Vagina (tissue), 2 donors: Measurements from ENCODE around the gene ATOSB. TPM values are rescaled to one million over a fixed set of nuclear protein-coding genes. Genes with fewer than 3 reads are reported as not detected.
A peak's percentile ranks its signal among the peaks of the same experiment; 100 is the strongest.

Experiments
- DNase-seq, 2 donors: peaks; one replicate each; pipeline ENCODE4 v3.0.0-alpha.2; 2017; ENCODE audit errors: extremely low spot score in 2 of 2
- H3K27ac ChIP-seq: fragments of 200-600 bp; sonication (generic); one replicate; pipeline ENCODE4 v1.5.1; 2019
- H3K27me3 ChIP-seq: fragments of 200-600 bp; sonication (generic); one replicate; pipeline ENCODE4 v1.5.1; 2019
- H3K36me3 ChIP-seq, 2 donors: fragments of 200-600 bp; sonication (generic); one replicate each; pipeline ENCODE4 v1.5.1; 2017 to 2019
- H3K4me1 ChIP-seq: fragments of 200-600 bp; sonication (generic); one replicate; pipeline ENCODE4 v1.5.1; 2019
- H3K4me3 ChIP-seq, 2 donors: fragments of 200-600 bp; sonication (generic); 1 replicate in 1 of 2; 2 replicates in 1 of 2; pipeline ENCODE4 v1.5.1; 2016 to 2019
- H3K9me3 ChIP-seq: fragments of 200-600 bp; sonication (generic); one replicate; pipeline ENCODE4 v1.5.1; 2019
- POLR2A ChIP-seq, 2 donors: fragments of 450-650 bp; IDR thresholded peaks; one replicate each; pipeline ENCODE4 v1.6.1; 2017; ENCODE audit warnings: antibody characterized with exemption in 2 of 2, mild to moderate bottlenecking in 2 of 2, moderate library complexity in 2 of 2
- POLR2AphosphoS5 ChIP-seq, 2 donors: sonication (generic); formaldehyde crosslinking; IDR thresholded peaks; one replicate each; pipeline ENCODE4 v1.9.0; 2017; ENCODE audit warnings: antibody characterized with exemption in 2 of 2, mild to moderate bottlenecking in 2 of 2, low read depth in 1 of 2; ENCODE audit not compliant: insufficient read depth in 1 of 2
- intact Hi-C: fragments of 100-400 bp; cut with DNase I; formaldehyde crosslinking; loops from one replicate; pipeline ENCODE4 v1.15.1; 2023
- total RNA-seq: library from RNA; depleted of rRNA; stranded (reverse); fragments of >200 nt; gene quantifications from one replicate; pipeline ENCODE4 v1.2.3, GENCODE V29; 2016
- TF ChIP-seq, protein P1 (sequence below), 3 experiments: fragments of 450-650 bp in 2 of 3; fragments of 200-600 bp in 1 of 3; sonication (generic) in 1 of 3; IDR thresholded peaks; one replicate each; pipeline ENCODE4 v1.5.1; 2017 to 2019; ENCODE audit warnings: antibody characterized with exemption in 3 of 3, mild to moderate bottlenecking in 2 of 3, moderate library complexity in 2 of 3

ATOSB gene
- total RNA-seq, 1 donor from 2014 or later: 11.5 TPM

DNA sequence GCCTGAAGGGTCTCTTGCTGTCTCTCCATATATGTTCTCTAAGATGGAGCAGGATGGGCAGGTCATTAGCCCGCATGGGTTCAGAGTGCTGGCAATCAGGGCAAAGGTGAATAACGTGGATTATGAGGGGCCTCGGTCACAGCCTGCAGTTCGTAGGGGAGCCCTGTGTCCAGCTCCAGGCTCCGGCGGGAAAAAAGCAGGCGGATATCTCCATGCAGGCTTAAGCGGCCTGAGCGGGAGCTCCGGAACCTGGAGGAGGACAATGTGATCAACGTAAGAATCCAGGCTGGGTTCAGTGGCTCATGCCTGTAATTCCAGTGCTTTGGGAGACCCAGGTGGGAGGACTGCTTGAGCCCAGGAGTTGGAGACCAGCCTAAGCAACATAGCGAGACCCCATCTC, 10.5 kb downstream of the ATOSB start:
- no peaks in the 10 kb centered on the region for H3K27me3 ChIP-seq
- intact Hi-C loops: no loop called here
- DNase-seq: no peak
- no peaks in the 10 kb centered on the region for H3K9me3 ChIP-seq
- peaks cover 0 to 50% of the 10 kb centered on the region in 2 donors for H3K36me3 ChIP-seq
- H3K27ac ChIP-seq: no peak overlapping the region
- H3K4me3 ChIP-seq: no peak overlapping the region
- TF ChIP-seq POLR2A (IDR thresholded peaks at IDR 0.05) (no peak), POLR2AphosphoS5 (IDR thresholded peaks at IDR 0.05; ENCODE audit: insufficient read depth in 1 of 2, low read depth in 1 of 2) (no peak)
- TF ChIP-seq, protein P1, sequence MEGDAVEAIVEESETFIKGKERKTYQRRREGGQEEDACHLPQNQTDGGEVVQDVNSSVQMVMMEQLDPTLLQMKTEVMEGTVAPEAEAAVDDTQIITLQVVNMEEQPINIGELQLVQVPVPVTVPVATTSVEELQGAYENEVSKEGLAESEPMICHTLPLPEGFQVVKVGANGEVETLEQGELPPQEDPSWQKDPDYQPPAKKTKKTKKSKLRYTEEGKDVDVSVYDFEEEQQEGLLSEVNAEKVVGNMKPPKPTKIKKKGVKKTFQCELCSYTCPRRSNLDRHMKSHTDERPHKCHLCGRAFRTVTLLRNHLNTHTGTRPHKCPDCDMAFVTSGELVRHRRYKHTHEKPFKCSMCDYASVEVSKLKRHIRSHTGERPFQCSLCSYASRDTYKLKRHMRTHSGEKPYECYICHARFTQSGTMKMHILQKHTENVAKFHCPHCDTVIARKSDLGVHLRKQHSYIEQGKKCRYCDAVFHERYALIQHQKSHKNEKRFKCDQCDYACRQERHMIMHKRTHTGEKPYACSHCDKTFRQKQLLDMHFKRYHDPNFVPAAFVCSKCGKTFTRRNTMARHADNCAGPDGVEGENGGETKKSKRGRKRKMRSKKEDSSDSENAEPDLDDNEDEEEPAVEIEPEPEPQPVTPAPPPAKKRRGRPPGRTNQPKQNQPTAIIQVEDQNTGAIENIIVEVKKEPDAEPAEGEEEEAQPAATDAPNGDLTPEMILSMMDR (IDR thresholded peaks at IDR 0.05): no peak
- peaks cover 31% of the 10 kb centered on the region for H3K4me1 ChIP-seq

DNA sequence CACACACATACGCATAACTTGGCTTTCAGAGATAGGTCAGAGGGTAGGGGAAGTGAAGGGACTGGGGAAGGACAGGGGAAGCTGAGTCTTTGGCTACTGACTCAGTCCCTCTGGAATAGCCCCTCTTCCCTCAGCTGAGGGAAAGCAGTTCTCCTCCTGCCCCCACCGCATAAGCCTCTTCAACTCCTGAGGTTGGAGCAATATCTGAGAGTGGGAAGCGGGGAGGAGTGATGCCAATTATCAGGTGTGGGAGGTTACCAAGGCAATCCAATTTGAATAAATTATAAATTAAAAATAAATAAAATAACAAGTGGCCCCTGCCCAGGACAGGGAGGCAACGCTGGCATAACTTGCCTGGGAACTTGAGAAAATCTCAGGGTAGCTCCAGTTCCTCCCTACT, 11.1 kb downstream of the ATOSB start:
- H3K4me3 ChIP-seq: no peak overlapping the region
- DNase-seq: no peak
- no peaks in the 10 kb centered on the region for H3K27me3 ChIP-seq
- peaks cover 25% of the 10 kb centered on the region for H3K4me1 ChIP-seq
- TF ChIP-seq, protein P1 (IDR thresholded peaks at IDR 0.05): no peak
- TF ChIP-seq POLR2AphosphoS5 (IDR thresholded peaks at IDR 0.05; ENCODE audit: insufficient read depth in 1 of 2, low read depth in 1 of 2) (no peak), POLR2A (IDR thresholded peaks at IDR 0.05) (no peak)
- intact Hi-C loops: no loop called here
- no peak overlapping the region for H3K27ac ChIP-seq
- peaks cover 0 to 56% of the 10 kb centered on the region in 2 donors for H3K36me3 ChIP-seq
- no peaks in the 10 kb centered on the region for H3K9me3 ChIP-seq

DNA sequence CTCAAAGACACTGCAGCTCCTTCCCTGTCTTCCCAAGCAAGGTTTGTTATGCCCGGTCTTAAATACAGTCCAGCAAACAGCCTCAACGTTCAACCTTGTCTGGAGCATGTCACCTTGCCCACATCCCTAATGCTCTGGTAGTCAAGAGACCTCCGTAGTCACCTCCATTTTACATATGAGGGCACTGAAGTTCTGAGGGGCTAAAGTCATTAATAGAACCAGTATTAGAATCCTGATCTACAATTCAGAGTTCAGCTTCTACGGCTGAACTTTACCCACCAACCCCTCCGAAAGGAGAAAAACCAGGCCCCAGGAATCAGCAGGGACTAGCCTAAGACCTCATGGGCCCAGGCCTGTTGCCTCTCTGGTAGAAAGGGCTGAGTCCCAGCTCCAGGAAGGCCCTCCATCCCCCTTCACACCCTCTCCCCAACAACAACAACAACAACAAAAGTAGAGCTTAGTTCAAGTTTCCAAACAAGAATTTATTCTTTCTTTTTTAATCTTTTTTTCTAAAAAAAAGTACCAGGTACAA, 11.9 kb downstream of the ATOSB start:
- intact Hi-C loops: no loop called here

DNA sequence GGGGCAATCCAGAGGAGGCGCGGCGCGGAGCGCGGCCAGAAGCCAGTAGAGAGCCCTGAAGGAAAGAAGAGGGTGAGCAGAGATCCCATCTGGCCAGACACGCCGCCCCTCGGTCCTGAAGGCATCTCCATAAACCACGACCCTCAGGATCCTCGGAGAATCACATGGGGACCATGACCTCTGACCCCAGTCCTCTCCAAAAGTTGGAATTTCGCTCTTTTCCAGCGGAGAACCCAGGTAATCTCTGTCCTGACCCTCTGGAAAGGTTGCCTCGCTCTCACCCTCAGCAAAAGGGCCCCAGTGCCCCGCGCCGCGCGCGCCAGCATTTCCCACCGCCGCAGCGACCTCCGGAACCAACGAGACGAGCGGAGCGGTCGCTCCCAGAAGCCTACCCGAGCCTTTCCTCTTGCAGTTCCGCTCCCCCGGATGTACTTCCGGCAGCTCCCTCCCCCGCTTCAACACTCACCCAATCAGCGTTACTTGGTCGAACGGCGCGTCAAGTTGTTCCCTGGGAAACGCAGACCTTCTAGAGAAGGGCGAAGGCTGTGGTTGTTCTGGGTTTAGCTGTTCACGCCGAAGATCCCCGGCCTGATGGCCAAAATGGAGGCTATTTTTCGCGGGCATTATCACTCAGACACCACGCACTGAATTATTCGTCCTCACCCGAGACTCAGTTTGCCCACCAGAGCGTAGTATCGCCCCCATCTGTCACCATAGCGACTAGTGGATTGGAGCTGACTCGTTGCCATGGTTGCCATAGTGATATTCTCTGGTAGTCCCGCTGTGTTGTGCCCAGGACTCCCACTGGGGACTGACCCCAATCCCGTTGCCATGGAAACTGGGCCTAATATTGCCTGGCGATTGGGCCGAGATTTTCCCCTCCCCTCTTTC, 12.6 kb downstream of the ATOSB start, which contains the start of gene STOML2:
STOML2 (minus strand) TSS at position 363 of the 891 bp plus-strand sequence; CDS start at position 326, 37 bp downstream.
- DNase-seq: peak in 1 of 2 donors; percentile 98
- TF ChIP-seq, protein P1 (IDR thresholded peaks at IDR 0.05): no peak
- TF ChIP-seq POLR2A (IDR thresholded peaks at IDR 0.05) (peak in 1 of 2 donors; percentile 49), POLR2AphosphoS5 (IDR thresholded peaks at IDR 0.05; ENCODE audit: insufficient read depth in 1 of 2, low read depth in 1 of 2) (peak; percentile 87 to 94)
- Histone ChIP-seq H3K27me3 (no peaks in the 10 kb centered on the region), H3K27ac (peak within 1 kb of the TSS; percentile 77), H3K36me3 (peaks cover 0 to 51% of the 10 kb centered on the region in 2 donors), H3K4me3 (peak within 1 kb of the TSS; percentile 72 to 90), H3K9me3 (no peaks in the 10 kb centered on the region), H3K4me1 (peaks cover 21% of the 10 kb centered on the region)
- intact Hi-C loops: no loop called here

More for the DNA sequence above, 11.9 kb downstream of the ATOSB start:
- H3K9me3 ChIP-seq: no peaks in the 10 kb centered on the region
- H3K4me3 ChIP-seq: peak overlapping the region; percentile 72 to 90
- DNase-seq: no peak
- peak overlapping the region; percentile 77 for H3K27ac ChIP-seq
- peaks cover 0 to 57% of the 10 kb centered on the region in 2 donors for H3K36me3 ChIP-seq
- H3K4me1 ChIP-seq: peaks cover 21% of the 10 kb centered on the region
- no peaks in the 10 kb centered on the region for H3K27me3 ChIP-seq
- TF ChIP-seq, protein P1 (IDR thresholded peaks at IDR 0.05): no peak
- TF ChIP-seq POLR2AphosphoS5 (IDR thresholded peaks at IDR 0.05; ENCODE audit: insufficient read depth in 1 of 2, low read depth in 1 of 2): no peak
- no peak for TF ChIP-seq POLR2A (IDR thresholded peaks at IDR 0.05)
